ENCODE data around the gene DDIT4.

Gene DDIT4

DNA sequence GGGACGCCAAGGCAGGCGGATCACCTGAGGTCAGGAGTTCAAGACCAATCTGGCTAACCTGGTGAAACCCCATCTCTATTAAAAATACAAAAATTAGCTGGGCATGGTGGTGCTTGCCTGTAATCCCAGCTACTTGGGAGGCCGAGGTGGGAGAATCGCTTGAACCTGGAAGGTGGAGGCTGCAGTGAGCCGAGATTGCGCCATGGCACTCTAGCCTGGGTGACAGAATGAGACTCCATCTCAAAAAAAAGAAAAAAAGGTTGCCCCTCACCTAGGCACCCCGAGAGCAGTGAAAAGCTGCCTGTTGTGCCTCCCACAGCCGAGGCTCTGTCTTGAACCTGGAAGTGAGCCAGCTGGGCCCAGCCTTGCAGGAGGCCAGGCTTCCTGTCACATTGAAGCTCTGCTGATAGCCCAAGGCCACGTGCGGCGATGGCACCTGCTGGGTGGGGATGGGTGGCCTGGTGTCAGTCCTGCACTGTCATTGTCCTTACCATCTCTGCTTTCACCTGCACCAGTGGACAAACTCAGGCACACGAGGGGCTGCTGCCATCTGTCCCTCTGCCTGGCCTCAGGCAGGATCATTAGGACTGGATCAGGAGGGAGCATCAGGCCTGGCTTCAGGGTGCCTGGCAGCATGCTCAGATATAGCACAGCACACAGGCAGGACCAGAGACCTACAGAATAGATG, 43.2 kb downstream of the DDIT4 start:
- no peak for DNase-seq (ENCODE audit: low read depth in 3 of 3)

GRCh38 chr10:72318418-72319262, 44.9 kb downstream of the DDIT4 start:
- no peak for DNase-seq (ENCODE audit: low read depth in 3 of 3)

- DNase-seq (ENCODE audit: low read depth in 3 of 3), result peak; percentile 75 to 80 (median 79)
Measured at GRCh38 chr10:72319416-72320254, 45.9 kb downstream of the DDIT4 start.

DNA sequence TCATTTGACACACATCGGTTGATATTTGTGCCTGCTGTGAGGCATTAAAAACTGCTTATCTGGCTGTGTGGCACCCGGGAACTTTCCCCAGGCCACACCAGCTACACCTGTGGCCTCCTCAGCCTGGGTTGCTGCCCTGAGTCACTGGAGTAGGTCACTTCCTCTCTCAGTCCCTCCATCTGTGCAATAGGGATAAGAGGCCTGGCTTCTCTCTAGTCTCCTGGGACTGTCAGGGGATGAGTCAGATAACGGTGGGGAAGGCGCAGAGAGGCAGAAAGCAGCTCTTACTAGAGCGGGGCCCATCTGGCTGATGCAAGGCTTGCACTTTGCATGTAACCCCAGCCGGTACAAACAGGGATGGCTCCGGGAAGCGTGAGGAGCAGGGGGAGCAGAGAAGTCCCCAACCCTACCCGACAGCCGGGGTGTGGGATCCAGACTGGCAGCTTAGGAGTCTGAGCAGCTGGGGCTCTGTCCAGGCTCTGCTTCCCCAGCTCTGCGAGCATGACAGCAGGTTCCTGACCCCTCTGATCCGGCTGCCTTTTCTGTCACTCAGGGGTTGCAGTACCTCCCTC, 47.0 kb downstream of the DDIT4 start:
- DNase-seq (ENCODE audit: low read depth in 3 of 3), result peak in 2 of 3 experiments; percentile 52 to 53

GRCh38 chr10:72321248-72322029, 47.7 kb downstream of the DDIT4 start:
- DNase-seq (ENCODE audit: low read depth in 3 of 3), result no peak

DNA sequence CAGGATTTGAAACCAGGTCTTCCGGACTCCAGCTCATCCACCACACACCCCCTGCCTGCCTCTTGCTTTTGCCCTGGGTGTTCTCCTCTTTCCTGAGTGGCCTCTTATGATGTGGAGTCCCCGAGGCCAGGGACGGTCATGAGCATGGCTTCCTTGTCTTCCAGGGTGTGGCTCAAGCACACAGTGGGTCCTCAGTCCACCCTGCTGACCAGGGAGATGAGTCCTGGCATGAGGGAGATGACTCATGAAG, 48.2 kb downstream of the DDIT4 start:
- DNase-seq (ENCODE audit: low read depth in 3 of 3), result no peak

DNA sequence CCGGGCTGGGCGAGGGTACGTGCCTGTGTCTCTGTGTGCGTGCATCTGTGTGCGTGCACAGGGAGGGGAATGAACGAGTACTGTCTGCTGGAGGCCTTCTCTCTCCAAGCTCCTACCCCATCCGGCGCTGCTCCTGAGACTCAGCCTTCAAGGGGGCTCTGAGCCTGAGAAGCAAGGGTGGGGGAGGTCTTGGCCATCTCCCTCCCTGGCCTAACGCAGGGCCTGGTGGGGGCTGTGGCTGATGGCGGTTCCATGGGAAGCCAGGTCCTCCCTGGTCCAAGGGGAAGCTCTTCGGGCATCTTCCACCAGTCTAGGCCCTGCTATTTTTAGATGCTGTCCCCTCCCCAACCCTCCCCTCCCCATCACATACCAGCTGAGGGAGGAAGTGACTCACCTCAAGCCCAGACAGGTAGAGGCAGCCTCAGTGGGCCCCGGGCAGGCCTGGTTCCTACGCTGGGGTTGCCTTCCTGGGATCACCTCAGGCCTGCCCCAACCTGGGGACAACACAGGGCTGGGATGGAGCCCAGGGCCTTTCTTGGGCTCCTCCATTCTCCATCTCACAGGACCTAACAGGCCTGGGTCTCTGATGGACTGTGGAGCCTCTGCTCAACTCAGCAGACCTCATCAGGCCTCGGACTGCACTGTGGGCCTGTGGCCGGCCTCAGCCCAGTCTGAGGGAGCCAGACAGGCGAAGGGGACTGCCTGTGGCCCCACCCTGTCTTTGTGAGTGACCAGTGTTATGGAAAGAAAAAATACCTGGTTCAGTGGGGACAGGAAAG, 48.7 kb downstream of the DDIT4 start:
- DNase-seq (ENCODE audit: low read depth in 3 of 3), result peak in 2 of 3 experiments; percentile 55 to 57

DNA sequence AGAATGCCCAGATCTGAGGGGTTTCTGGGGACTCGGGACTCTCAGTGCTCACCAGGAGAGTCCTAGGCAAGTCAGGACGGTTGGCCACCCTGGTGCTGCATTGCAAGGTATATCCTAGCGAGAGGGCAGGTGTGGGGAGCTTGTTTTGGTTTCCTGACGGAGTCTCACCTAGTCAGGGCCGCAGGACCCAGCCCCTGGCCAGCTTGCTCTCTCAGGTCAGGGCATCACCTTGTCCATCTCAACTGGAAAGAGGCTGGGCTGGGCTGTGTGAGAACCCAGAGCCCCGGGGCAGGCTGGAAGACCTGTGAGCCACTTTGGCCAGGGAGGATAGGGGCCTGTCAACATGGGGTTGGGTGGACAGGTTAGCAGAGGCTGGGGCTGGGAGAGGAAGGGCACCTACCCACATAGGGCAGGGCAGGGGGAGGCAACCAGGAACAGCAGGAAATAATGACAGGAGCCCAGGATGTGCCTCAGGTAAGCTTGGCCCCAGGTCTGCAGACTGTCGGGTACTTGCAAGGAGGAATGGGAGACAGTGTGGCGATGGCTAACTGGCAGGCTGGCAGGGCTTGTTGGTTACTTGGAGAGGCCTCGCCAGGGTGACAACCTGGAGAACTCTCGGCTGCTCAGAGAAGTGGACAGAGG, 49.5 kb downstream of the DDIT4 start:
- DNase-seq (ENCODE audit: low read depth in 3 of 3), result no peak

GRCh38 chr10:72323771-72324191, 50.1 kb downstream of the DDIT4 start:
- no peak for DNase-seq (ENCODE audit: low read depth in 3 of 3)

All from stimulated activated CD4-positive, alpha-beta T cell treated with anti-CD3 and anti-CD28 coated beads, TNF-alpha, amount 100 ng/mL, for 4 hours (primary cell).